Endometrium (tissue), 2 donors: ENCODE measurements around the gene CCDC102A.

Source experiments
- FAIRE-seq: peaks from 2 replicates; lab custom pipeline; 2012; peaks lifted over from hg19 to GRCh38; lab: Jason Lieb, UNC
- donor health status: control.
- donor health status: control.

Gene CCDC102A

GRCh38 chr16:57477531-57478202, 58.7 kb downstream of the CCDC102A start:
- no peak for FAIRE-seq

GRCh38 chr16:57476546-57477410, 59.6 kb downstream of the CCDC102A start:
- FAIRE-seq: no peak

GRCh38 chr16:57475711-57476339, 60.5 kb downstream of the CCDC102A start:
- no peak for FAIRE-seq

- no peak for FAIRE-seq
Observed at GRCh38 chr16:57474671-57475661, 61.4 kb downstream of the CCDC102A start.

- FAIRE-seq: no peak
Observed at GRCh38 chr16:57473906-57474305, 62.5 kb downstream of the CCDC102A start.

- no peak for FAIRE-seq
Observed at GRCh38 chr16:57473176-57473840, 63.1 kb downstream of the CCDC102A start.

- no peak for FAIRE-seq
Observed at GRCh38 chr16:57472665-57473060, 63.7 kb downstream of the CCDC102A start.

GRCh38 chr16:57471852-57472664, 64.3 kb downstream of the CCDC102A start:
- no peak for FAIRE-seq

- no peak for FAIRE-seq
Observed at GRCh38 chr16:57471209-57471608, 65.2 kb downstream of the CCDC102A start.

GRCh38 chr16:57470711-57471110, 65.7 kb downstream of the CCDC102A start:
- FAIRE-seq: no peak

- no peak for FAIRE-seq
Observed at GRCh38 chr16:57469917-57470470, 66.4 kb downstream of the CCDC102A start.

- FAIRE-seq: no peak
Observed at GRCh38 chr16:57469046-57469445, 67.3 kb downstream of the CCDC102A start.

- no peak for FAIRE-seq
Observed at GRCh38 chr16:57468346-57468745, 68.0 kb downstream of the CCDC102A start.

GRCh38 chr16:57464523-57464922, 71.8 kb downstream of the CCDC102A start:
- no peak for FAIRE-seq

- FAIRE-seq: no peak
Observed at GRCh38 chr16:57462978-57463362, 73.4 kb downstream of the CCDC102A start.

- FAIRE-seq: no peak
Observed at GRCh38 chr16:57462209-57462977, 74.0 kb downstream of the CCDC102A start, which contains the start of gene POLR2C. Gene POLR2C, plus strand, starts transcription at chr16:57462679. Its CDS starts 46 bp downstream, at chr16:57462725.
